ENCODE measurements around the gene USP5.

USP5 gene

GRCh38 chr12:6826125-6826733 lies 25.7 kb upstream of the USP5 start:
- no peak for FAIRE-seq
- TF ChIP-seq CTCF (IDR thresholded peaks at IDR 0.05; ENCODE audit: insufficient read depth, missing control alignments) = no peak

GRCh38 chr12:6826734-6827436 lies 25.1 kb upstream of the USP5 start:
- FAIRE-seq (no peak), DNase-seq (ENCODE audit: insufficient read length, low spot score) (no peak)
- TF ChIP-seq CTCF (IDR thresholded peaks at IDR 0.05; ENCODE audit: insufficient read depth, missing control alignments) = no peak

More at GRCh38 chr12:6826125-6826733, 25.7 kb upstream of the USP5 start:
- no peak for DNase-seq (ENCODE audit: insufficient read length, low spot score)

- DNase-seq (ENCODE audit: insufficient read length, low spot score) (peak; percentile 97), FAIRE-seq (peak; percentile 11)
- no peak for TF ChIP-seq CTCF (IDR thresholded peaks at IDR 0.05; ENCODE audit: insufficient read depth, missing control alignments)
These were observed 24.5 kb upstream of the USP5 start for GRCh38 chr12:6827437-6827911.

- DNase-seq (ENCODE audit: insufficient read length, low spot score) (no peak), FAIRE-seq (no peak)
- no peak for TF ChIP-seq CTCF (IDR thresholded peaks at IDR 0.05; ENCODE audit: insufficient read depth, missing control alignments)
These were observed 23.8 kb upstream of the USP5 start, which contains the start of gene P3H3 for GRCh38 chr12:6827982-6828780. Gene P3H3 (plus strand): TSS chr12:6828407. CDS start chr12:6828441, 34 bp downstream.

- no peak for TF ChIP-seq CTCF (IDR thresholded peaks at IDR 0.05; ENCODE audit: insufficient read depth, missing control alignments)
- DNase-seq (ENCODE audit: insufficient read length, low spot score) (no peak), FAIRE-seq (no peak)
These were observed 23.0 kb upstream of the USP5 start for GRCh38 chr12:6828781-6829535.

- FAIRE-seq = no peak
- TF ChIP-seq CTCF (IDR thresholded peaks at IDR 0.05; ENCODE audit: insufficient read depth, missing control alignments) = no peak
- no peak for DNase-seq (ENCODE audit: insufficient read length, low spot score)
These were observed 22.3 kb upstream of the USP5 start for GRCh38 chr12:6829536-6830220.

Data from D721Med (cell line).